Measurements from ENCODE around the gene PYGO2.

The PYGO2 gene

GRCh38 chr1:154935749-154936554 is 25.6 kb downstream of the PYGO2 start:
- Histone ChIP-seq H3K9me3 (ENCODE audit: insufficient read depth, low read depth, low read length) (no peaks in the 10 kb centered on the region), H3K27me3 (ENCODE audit: insufficient read depth, low read length) (peaks cover 5% of the 10 kb centered on the region; the same call in 1 of the 2 replicates), H3K4me1 (ENCODE audit: insufficient read depth, low read length) (peaks cover 10% of the 10 kb centered on the region; the same call in 1 of the 2 replicates), H3K9ac (ENCODE audit: low read depth, low read length) (peak overlapping the region; percentile 97), H3K27ac (ENCODE audit: low read length) (peak overlapping the region; percentile 93), H3K36me3 (ENCODE audit: insufficient read depth, low read depth, low read length) (no peaks in the 10 kb centered on the region), H3K4me3 (ENCODE audit: low read length) (peak overlapping the region; percentile 73)

GRCh38 chr1:154934358-154934948 is 27.1 kb downstream of the PYGO2 start:
- Histone ChIP-seq H3K4me1 (ENCODE audit: insufficient read depth, low read length) (0 out of 2 replicates have a peak, but pooled peaks cover 2% of the 10 kb centered on the region), H3K9ac (ENCODE audit: low read depth, low read length) (no peak overlapping the region), H3K4me3 (ENCODE audit: low read length) (no peak overlapping the region), H3K9me3 (ENCODE audit: insufficient read depth, low read depth, low read length) (no peaks in the 10 kb centered on the region), H3K27me3 (ENCODE audit: insufficient read depth, low read length) (peaks cover 5% of the 10 kb centered on the region; the same call in 1 of the 2 replicates), H3K27ac (ENCODE audit: low read length) (no peak overlapping the region), H3K36me3 (ENCODE audit: insufficient read depth, low read depth, low read length) (no peaks in the 10 kb centered on the region)

- Histone ChIP-seq H3K9ac (ENCODE audit: low read depth, low read length) (no peak overlapping the region), H3K27ac (ENCODE audit: low read length) (no peak overlapping the region)
Measured at GRCh38 chr1:154931940-154932487, 29.6 kb downstream of the PYGO2 start.

GRCh38 chr1:154926201-154926600 is 35.4 kb downstream of the PYGO2 start:
- Histone ChIP-seq H3K36me3 (ENCODE audit: insufficient read depth, low read depth, low read length) (peaks cover 40% of the 10 kb centered on the region), H3K9ac (ENCODE audit: low read depth, low read length) (no peak overlapping the region), H3K9me3 (ENCODE audit: insufficient read depth, low read depth, low read length) (no peaks in the 10 kb centered on the region), H3K4me1 (ENCODE audit: insufficient read depth, low read length) (no peaks in the 10 kb centered on the region), H3K27ac (ENCODE audit: low read length) (no peak overlapping the region), H3K4me3 (ENCODE audit: low read length) (no peak overlapping the region), H3K27me3 (ENCODE audit: insufficient read depth, low read length) (no peaks in the 10 kb centered on the region)

More at GRCh38 chr1:154931940-154932487, 29.6 kb downstream of the PYGO2 start:
- H3K27me3 ChIP-seq (ENCODE audit: insufficient read depth, low read length): peaks cover 5% of the 10 kb centered on the region; the same call in 1 of the 2 replicates
- H3K4me3 ChIP-seq (ENCODE audit: low read length): no peak overlapping the region
- no peaks in the 10 kb centered on the region for H3K9me3 ChIP-seq (ENCODE audit: insufficient read depth, low read depth, low read length)
- H3K4me1 ChIP-seq (ENCODE audit: insufficient read depth, low read length): 0 out of 2 replicates have a peak, but pooled peaks cover 2% of the 10 kb centered on the region
- H3K36me3 ChIP-seq (ENCODE audit: insufficient read depth, low read depth, low read length): peaks cover 9% of the 10 kb centered on the region; the same call in 1 of the 2 replicates

GRCh38 chr1:154925335-154926170 is 36.0 kb downstream of the PYGO2 start:
- H3K4me3 ChIP-seq (ENCODE audit: low read length): no peak overlapping the region
- no peak overlapping the region for H3K9ac ChIP-seq (ENCODE audit: low read depth, low read length)
- no peak overlapping the region for H3K27ac ChIP-seq (ENCODE audit: low read length)

GRCh38 chr1:154923695-154924094 is 37.9 kb downstream of the PYGO2 start:
- Histone ChIP-seq H3K9me3 (ENCODE audit: insufficient read depth, low read depth, low read length) (no peaks in the 10 kb centered on the region), H3K9ac (ENCODE audit: low read depth, low read length) (no peak overlapping the region), H3K4me3 (ENCODE audit: low read length) (no peak overlapping the region), H3K4me1 (ENCODE audit: insufficient read depth, low read length) (no peaks in the 10 kb centered on the region), H3K27me3 (ENCODE audit: insufficient read depth, low read length) (no peaks in the 10 kb centered on the region), H3K27ac (ENCODE audit: low read length) (no peak overlapping the region), H3K36me3 (ENCODE audit: insufficient read depth, low read depth, low read length) (peaks cover 35% of the 10 kb centered on the region)

More at GRCh38 chr1:154925335-154926170, 36.0 kb downstream of the PYGO2 start:
- Histone ChIP-seq H3K4me1 (ENCODE audit: insufficient read depth, low read length) (no peaks in the 10 kb centered on the region), H3K9me3 (ENCODE audit: insufficient read depth, low read depth, low read length) (no peaks in the 10 kb centered on the region), H3K36me3 (ENCODE audit: insufficient read depth, low read depth, low read length) (peaks cover 40% of the 10 kb centered on the region), H3K27me3 (ENCODE audit: insufficient read depth, low read length) (no peaks in the 10 kb centered on the region)

GRCh38 chr1:154913273-154913672 is 48.3 kb downstream of the PYGO2 start:
- no peak overlapping the region for H3K27ac ChIP-seq (ENCODE audit: low read length)
- H3K9ac ChIP-seq (ENCODE audit: low read depth, low read length): no peak overlapping the region

GRCh38 chr1:154912755-154913154 is 48.8 kb downstream of the PYGO2 start:
- Histone ChIP-seq H3K9me3 (ENCODE audit: insufficient read depth, low read depth, low read length) (peaks cover 13% of the 10 kb centered on the region), H3K27me3 (ENCODE audit: insufficient read depth, low read length) (no peaks in the 10 kb centered on the region), H3K36me3 (ENCODE audit: insufficient read depth, low read depth, low read length) (no peaks in the 10 kb centered on the region), H3K27ac (ENCODE audit: low read length) (no peak overlapping the region), H3K4me3 (ENCODE audit: low read length) (no peak overlapping the region), H3K4me1 (ENCODE audit: insufficient read depth, low read length) (no peaks in the 10 kb centered on the region), H3K9ac (ENCODE audit: low read depth, low read length) (no peak overlapping the region)

More at GRCh38 chr1:154913273-154913672, 48.3 kb downstream of the PYGO2 start:
- H3K4me1 ChIP-seq (ENCODE audit: insufficient read depth, low read length): no peaks in the 10 kb centered on the region
- no peaks in the 10 kb centered on the region for H3K36me3 ChIP-seq (ENCODE audit: insufficient read depth, low read depth, low read length)
- peaks cover 8% of the 10 kb centered on the region; the same call in 1 of the 2 replicates for H3K9me3 ChIP-seq (ENCODE audit: insufficient read depth, low read depth, low read length)
- H3K27me3 ChIP-seq (ENCODE audit: insufficient read depth, low read length): no peaks in the 10 kb centered on the region
- no peak overlapping the region for H3K4me3 ChIP-seq (ENCODE audit: low read length)

GRCh38 chr1:154911691-154912550 is 49.7 kb downstream of the PYGO2 start:
- no peak overlapping the region for H3K27ac ChIP-seq (ENCODE audit: low read length)
- H3K9ac ChIP-seq (ENCODE audit: low read depth, low read length): no peak overlapping the region
- no peaks in the 10 kb centered on the region for H3K27me3 ChIP-seq (ENCODE audit: insufficient read depth, low read length)
- no peaks in the 10 kb centered on the region for H3K36me3 ChIP-seq (ENCODE audit: insufficient read depth, low read depth, low read length)
- H3K4me1 ChIP-seq (ENCODE audit: insufficient read depth, low read length): no peaks in the 10 kb centered on the region
- H3K9me3 ChIP-seq (ENCODE audit: insufficient read depth, low read depth, low read length): peaks cover 16% of the 10 kb centered on the region
- H3K4me3 ChIP-seq (ENCODE audit: low read length): no peak overlapping the region

GRCh38 chr1:154910851-154911250 is 50.7 kb downstream of the PYGO2 start:
- Histone ChIP-seq H3K4me3 (ENCODE audit: low read length) (no peak overlapping the region), H3K4me1 (ENCODE audit: insufficient read depth, low read length) (no peaks in the 10 kb centered on the region), H3K9me3 (ENCODE audit: insufficient read depth, low read depth, low read length) (peaks cover 16% of the 10 kb centered on the region), H3K27me3 (ENCODE audit: insufficient read depth, low read length) (no peaks in the 10 kb centered on the region), H3K36me3 (ENCODE audit: insufficient read depth, low read depth, low read length) (no peaks in the 10 kb centered on the region), H3K9ac (ENCODE audit: low read depth, low read length) (no peak overlapping the region), H3K27ac (ENCODE audit: low read length) (no peak overlapping the region)

All from iPS-20b (cell line).